Measurements from ENCODE around the gene SPTLC2.
"Not testable (repeated sequence)": the region's sequence is repeated elsewhere in the genome, so short reads cannot be mapped to it uniquely, and the experiment has no call there.

The SPTLC2 gene

DNA sequence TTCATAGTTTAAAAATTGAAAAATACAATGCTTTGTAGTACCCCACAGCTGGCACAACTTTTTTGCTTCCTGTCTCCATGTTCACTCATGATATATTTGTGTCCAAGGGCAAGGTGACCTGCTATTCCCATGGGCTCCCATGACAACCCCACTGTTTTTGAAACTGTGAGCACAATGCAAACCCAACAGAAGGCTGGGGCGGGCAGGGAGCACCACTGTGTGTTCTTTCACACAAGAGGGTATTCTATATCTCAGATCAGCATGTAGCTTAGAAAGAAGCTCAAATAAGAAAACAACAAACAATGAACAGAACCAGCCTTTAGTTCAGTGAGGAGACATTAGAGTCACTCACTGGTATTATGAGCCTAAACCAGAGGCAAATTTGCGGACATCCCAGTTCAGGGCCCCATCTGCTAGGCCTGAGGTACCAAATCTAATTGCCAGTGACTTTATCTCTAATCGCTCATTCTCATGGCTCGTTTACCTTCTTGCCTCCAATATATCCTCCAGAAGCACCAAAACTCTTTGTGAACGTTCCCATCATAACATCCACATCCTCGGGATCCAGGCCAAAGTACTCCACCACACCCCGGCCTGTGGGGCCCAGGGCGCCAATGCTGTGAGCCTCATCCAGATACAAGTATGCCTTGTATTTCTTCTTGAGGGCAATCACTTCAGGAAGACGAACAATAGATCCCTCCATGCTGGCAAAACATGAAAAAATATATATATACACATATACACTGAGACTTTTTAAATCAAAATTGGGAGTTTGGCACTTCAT, 61.4 kb downstream of the SPTLC2 start:
- in situ Hi-C loops (cut with HindIII; ENCODE audit: low sequenced_read_pairs): no loop called here

DNA sequence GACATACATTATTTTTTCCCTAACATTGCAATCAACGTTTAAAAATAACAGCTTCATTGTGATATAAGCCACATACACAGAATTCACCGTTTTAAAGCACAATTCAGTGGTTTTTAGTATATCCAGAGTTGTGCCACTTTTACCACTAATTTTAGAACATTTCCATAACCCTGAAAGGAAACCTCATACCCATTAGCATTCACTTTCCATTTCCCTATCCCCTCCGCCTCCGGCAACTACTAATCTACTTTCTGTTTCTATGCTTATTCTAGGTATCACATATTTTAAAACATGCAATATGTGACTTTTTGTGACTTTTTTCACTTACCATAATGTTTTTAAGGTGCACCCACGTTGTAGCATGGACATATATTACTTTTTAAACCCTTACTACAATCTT, 62.2 kb downstream of the SPTLC2 start:
- in situ Hi-C loops (cut with HindIII; ENCODE audit: low sequenced_read_pairs): no loop called here

DNA sequence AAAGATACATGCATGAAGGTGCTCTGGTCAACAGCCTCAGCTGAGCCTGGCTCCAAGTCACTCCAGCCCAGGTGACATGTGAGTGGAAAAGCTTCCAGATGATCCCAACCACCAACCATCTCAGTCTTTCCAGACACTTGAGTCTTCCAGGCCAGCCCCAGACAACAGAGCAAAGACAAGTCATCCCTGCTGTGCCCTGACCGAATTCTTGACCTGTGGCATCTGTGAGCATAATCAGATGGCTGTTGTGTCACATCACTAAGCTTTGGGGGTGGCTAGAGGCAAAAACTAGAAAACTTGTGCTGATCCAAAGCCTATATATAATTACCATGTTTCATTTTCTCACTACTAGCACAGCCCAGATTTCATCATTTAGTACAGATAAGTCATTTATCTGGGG, 67.0 kb downstream of the SPTLC2 start:
- in situ Hi-C loops (cut with HindIII; ENCODE audit: low sequenced_read_pairs): no loop called here

DNA sequence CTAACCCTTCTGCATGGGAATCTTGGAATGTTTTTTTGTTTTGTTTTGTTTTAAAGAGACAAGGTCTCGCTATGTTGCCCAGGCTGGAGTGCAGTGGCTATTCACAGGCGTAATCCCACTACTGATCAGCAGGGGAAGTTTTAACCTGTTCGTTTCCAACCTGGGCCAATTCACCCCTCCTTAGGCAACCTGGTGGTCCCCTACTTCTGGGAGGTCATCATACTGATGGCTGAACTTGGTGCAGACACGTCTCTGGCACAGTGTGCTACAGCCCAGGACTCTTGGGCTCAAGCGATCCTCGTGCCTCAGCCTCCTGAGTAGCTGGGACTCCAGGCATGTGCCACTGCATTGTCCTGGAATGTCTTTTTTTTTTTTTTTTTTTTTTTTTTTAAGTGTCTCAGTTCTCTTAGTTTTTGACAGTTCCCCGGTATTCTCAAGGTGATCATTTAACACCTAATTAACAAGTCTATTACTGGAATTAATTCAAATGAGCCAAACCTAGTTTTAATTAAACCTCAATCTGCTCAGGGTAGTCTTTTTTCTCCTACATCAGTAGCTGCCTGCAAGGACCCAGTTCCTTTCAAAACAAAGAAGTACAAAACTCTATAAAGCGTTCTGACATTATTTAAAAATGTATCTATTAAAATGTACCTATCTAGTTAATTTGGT, 68.8 kb downstream of the SPTLC2 start:
- in situ Hi-C loops (cut with HindIII; ENCODE audit: low sequenced_read_pairs): no loop called here

DNA sequence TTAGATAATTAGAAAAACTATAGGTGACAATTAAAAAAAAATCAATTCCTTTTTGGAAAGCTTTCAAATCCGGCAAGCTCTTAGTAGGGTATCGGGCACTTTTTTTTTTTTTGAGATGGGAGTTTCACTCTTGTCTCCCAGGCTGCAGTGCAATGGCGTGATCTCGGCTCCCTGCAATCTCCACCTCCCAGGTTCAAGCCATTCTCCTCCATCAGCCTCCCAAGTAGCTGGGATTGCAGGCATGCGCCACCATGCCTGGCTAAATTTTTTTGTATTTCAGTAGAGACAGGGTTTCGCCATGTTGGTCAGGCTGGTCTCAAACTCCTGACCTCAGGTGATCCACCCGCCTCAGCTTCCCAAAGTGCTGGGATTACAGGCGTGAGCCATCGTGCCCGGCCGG, 71.3 kb downstream of the SPTLC2 start:
- in situ Hi-C loops (cut with HindIII; ENCODE audit: low sequenced_read_pairs): not testable (repeated sequence)

DNA sequence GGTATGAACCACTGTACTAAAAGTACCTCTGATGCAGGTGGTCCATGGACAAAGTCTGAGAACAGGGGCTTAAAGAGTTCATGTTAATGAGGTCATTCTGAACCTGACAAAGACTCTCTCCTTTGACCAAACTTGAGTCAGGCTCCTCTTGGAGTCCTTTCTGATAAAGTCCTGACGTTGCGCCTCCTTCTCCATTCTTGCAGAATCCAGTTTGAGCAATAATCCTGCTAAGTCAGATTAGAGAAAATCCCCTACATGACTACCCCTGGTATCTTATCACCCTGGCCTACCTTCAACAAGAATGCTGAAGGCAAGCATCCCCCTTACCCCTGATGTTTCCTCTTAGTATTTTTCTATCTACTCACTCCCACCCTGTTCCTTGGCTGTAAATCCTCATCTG, 71.9 kb downstream of the SPTLC2 start:
- in situ Hi-C loops (cut with HindIII; ENCODE audit: low sequenced_read_pairs): loop anchor here (5.0 kb wide), 1 partner anchor 73 kb away; the partner anchor contains the start of gene SPTLC2

DNA sequence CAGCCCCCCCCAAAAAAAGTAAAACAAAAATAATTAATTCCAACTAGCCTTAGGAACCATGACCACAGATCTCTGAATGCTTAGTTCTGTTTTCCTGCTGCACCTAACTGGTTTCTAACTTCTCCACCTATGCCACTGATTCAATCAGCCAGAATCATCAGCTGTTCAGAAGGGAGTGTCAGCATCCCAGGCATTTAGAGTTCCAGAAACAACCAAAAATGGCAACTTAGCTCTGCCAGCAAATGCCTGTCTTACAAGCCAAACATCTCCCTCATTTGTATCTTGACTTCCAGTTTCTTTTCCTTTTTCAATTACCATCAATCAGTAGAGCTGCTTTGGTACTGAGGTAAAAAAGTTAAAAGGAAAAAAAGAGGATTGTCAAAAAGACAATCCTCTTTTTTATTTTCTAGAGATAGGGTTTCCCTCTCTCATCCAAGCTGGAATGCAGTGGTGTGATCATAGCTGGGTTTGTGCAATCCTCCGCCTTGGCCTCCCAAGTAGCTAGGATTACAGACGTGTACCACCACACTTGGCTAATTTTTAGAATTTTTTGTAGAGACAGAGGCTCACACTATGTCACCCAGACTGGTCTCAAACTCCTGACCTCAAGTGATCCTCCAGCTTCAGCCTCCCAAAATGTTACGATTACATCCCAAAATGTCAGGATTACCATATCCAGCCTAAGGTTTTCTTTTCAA, 72.7 kb downstream of the SPTLC2 start:
- in situ Hi-C loops (cut with HindIII; ENCODE audit: low sequenced_read_pairs): loop anchor here (5.0 kb wide), 1 partner anchor 74 kb away; the partner anchor contains the start of gene SPTLC2

DNA sequence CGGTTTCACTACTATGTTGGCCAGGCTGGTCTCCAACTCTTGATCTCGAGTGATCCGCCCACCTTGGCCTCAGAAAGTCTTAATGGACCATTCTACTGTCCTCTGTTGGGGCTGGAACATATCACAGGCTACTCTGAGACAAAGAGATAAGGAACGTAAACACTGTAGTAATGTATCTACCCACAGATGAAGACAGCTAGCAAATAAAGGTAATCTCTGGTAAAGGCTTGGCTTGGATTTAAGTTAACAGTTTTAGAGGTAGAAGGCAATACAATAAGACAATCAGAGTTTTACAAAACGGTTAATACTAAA, 73.2 kb downstream of the SPTLC2 start:
- in situ Hi-C loops (cut with HindIII; ENCODE audit: low sequenced_read_pairs): loop anchor here (5.0 kb wide), 1 partner anchor 74 kb away; the partner anchor contains the start of gene SPTLC2

DNA sequence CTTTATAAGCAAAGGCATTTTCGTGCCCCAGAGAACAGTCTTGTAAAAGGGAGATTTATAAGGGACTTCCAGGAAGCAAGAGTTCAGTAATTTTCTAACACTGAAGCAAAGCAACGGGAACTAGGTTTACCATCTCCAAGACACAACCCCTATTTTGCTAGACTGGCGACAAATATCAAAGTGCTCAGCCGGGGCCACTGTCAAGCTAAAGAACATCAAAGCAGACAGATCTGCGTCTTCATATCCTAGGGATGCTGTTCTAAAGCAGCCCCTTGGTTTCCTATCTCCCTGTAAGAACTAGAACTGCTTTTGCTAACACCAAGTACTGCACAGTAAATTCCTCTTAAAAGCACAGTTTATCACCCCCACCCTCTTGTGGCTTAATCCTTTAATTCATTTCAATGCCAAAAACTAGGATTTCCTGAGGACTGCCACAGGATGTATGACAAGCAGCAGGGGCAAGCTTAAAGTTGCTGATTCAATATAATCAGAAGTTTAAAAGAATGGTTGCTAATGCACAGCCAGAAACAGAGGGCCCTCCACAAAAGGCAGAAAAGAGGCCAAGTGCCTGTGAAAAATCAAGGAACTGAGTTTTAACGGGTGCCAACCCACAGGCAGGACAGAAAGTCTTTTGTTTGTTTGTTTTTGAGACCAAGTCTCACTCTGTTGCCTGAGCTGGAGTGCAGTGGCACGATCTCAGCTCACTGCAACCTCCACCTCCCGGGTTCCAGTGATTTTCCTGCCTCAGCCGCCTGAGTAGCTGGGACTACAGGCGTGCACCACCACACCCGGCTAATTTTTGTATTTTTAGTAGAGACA, 73.8 kb downstream of the SPTLC2 start:
- in situ Hi-C loops (cut with HindIII; ENCODE audit: low sequenced_read_pairs): loop anchor here (5.0 kb wide), 1 partner anchor 75 kb away; the partner anchor contains the start of gene SPTLC2

DNA sequence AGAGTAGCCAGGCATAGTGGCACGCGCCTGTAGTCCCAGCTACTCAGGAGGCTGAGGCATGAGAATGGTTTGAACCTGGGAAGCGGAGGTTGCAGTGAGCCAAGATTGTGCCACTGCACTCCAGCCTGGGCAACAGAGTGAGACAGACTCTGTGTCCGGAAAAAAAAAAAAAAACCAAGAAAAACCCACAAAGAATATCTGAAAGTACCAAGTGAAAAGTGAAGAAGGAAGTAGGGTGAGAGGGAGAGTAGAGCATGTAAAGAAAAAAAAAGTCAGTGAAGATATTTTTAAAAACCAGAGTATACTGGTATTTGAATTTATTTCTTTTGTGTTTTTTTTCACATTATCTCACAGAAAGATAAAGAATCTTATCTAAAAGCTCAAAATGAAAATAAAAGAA, 74.5 kb downstream of the SPTLC2 start:
- in situ Hi-C loops (cut with HindIII; ENCODE audit: low sequenced_read_pairs): loop anchor here (5.0 kb wide), 1 partner anchor 75 kb away; the partner anchor contains the start of gene SPTLC2

DNA sequence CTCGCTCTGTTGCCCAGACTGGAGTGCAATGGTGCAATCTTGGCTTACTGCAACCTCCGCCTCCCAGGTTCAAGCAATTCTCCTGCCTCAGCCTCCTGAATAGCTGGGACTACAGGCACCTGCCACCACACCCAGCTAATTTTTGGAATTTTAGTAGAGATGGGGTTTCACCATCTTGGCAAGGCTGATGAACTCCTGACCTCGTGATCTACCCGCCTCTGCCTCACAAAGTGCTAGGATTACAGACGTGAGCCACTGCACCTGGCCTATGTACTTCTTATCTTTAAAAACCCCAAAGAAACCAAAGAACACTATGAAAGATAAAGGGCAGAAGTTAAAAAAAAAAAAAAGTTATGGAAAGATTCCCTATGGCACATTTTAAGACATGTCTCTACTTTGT, 79.5 kb downstream of the SPTLC2 start:
- in situ Hi-C loops (cut with HindIII; ENCODE audit: low sequenced_read_pairs): not testable (repeated sequence)

DNA sequence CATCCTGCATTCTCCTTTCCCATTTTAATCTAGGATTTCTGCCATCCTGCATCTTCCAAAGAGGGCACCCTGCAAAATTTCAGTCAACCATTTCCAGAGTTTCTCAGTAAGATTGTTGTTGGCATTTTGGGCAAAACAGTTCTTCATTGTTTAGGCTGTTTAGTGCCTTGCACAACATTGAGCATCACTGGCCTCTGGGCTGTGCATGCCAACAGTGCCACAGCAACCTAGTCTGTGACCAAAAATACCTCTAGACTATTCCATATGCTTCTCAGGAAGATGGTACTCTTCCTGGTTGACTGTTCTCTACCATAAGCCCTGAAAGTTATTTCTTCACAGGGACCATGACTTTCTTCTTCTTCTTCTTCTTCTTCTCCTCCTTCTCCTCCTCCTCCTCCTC, 85.4 kb downstream of the SPTLC2 start:
- in situ Hi-C loops (cut with HindIII; ENCODE audit: low sequenced_read_pairs): no loop called here

DNA sequence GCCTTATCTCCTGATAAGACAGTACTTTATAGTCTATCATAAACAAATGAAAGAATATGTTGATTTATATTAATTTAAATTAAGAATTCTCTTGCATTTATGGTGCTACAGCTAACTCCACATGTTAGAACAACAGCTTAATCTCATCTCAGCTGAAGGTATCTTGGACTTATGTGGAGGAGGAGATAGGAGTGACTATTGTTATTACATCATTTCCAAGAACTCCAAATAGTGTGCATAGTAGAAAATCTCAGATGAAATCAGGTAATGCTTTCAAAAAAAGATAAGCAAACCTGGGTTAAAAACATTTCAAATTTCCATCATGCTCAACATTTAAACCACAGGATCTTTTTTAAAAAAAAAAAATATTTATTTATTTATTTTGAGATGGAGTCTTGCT, 86.5 kb downstream of the SPTLC2 start:
- in situ Hi-C loops (cut with HindIII; ENCODE audit: low sequenced_read_pairs): no loop called here

DNA sequence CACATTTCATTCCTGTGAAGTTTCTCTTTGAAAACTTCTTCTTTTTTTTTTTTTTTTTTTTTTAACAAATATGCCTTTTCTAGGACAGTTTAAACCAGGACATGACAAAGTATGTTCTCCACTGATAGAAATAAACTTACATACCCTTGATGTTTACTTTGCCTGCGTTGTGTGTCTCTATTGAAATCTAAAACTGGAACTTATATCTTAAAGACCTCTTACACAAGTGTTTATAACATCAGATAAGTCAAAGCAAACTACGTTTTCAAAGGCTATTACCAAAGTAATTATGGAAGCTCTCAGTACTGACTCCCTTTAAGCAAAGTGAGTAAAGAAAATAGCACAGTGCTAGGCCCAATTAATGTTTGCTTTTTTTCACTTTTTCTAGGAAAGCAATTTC, 87.2 kb downstream of the SPTLC2 start:
- in situ Hi-C loops (cut with HindIII; ENCODE audit: low sequenced_read_pairs): no loop called here

DNA sequence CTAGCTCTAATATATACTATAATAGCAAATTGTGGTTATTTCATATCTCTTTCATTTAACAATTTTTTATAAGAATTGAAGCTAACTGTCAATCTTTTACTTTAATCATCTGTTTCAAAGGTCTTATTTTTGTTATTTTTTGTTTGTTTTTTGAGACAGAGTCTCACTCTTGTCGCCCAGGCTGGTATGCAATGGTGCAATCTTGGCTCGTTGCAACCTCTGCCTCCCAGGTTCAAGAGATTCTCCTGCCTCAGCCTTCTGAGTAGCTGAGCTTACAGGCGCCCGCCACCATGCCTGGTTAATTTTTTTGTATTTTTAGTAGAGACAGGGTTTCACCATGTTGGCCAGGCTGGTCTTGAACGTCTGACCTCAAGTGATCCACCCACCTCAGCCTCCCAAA, 87.7 kb downstream of the SPTLC2 start:
- in situ Hi-C loops (cut with HindIII; ENCODE audit: low sequenced_read_pairs): not testable (repeated sequence)

DNA sequence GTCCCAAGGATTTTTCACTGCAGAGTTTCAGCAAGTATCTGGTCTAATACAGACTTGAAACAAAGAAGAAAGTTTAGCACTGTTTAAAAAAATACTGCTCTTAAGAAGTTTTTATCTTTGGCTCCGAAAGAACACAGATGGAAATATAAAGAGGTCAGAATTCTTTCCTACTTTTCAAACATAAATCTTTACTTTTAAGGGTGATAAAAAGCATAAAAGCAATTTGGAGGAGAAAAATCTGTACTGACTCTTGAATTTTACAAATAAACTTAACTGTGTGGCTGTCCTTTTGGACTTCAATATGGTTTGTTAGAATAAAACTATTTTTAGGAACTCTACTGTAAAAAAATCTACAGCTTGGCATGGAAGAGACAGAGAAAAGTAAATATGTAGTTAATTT, 90.2 kb downstream of the SPTLC2 start:
- in situ Hi-C loops (cut with HindIII; ENCODE audit: low sequenced_read_pairs): no loop called here

DNA sequence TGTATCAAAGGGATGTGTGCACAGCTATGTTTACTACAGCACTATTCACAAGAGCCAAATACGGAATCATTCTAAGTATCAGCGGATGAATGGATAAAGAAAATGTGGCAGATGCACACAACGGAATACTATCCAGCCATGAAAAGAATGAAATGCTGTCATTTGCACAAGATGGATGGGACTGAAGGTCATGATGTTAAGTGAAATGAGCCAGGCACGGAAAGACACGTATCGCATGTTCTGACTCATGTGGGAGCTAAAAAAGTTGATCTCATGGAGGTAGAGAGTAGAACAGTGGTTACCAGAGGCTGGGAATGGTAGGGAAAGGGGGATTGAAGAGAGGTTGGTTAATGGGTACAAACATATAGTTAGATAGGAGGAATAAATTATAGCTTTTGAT, 91.9 kb downstream of the SPTLC2 start:
- in situ Hi-C loops (cut with HindIII; ENCODE audit: low sequenced_read_pairs): loop anchor here (5.0 kb wide), 1 partner anchor 72 kb away; no protein-coding TSS in a partner anchor

DNA sequence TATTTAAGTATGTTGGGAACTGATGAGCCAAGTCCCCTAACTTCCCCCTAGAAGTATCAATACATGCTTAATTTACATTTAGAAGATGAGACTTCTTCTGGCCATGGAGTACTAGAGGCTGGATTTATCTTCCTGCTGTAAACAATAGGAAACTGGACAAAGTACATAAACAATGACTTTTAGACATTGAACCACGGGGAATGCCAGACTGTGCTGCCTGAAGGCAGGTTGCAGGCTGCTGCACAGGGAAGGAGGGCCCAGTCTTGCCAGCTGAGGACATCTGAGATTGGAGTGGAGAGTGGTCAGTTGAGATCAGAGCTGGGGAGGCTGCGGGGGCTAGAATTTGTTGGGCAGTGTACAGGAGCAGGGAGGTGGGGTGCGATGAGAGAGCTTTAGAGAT, 93.3 kb downstream of the SPTLC2 start:
- in situ Hi-C loops (cut with HindIII; ENCODE audit: low sequenced_read_pairs): loop anchor here (5.0 kb wide), 1 partner anchor 71 kb away; no protein-coding TSS in a partner anchor

DNA sequence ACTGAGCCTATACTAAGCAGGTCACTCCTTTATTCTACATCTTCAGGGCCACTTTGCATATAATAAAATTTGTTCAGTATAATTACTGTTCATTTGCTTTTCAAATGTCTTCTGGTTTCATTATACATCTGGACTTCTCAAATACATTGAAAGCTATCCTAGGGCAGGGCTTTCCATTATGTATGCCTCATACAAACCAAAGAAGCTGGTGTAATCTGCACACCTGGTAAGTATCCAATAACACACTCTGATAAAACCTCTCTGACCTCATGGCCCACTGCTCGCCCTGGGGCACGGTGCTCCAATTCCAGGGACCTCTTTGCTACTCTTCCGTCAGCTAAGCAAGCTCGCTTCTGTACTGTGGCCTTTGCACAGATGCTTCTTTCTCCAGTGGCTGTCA, 95.9 kb downstream of the SPTLC2 start:
- in situ Hi-C loops (cut with HindIII; ENCODE audit: low sequenced_read_pairs): loop anchor here (5.0 kb wide), 1 partner anchor 68 kb away; no protein-coding TSS in a partner anchor

DNA sequence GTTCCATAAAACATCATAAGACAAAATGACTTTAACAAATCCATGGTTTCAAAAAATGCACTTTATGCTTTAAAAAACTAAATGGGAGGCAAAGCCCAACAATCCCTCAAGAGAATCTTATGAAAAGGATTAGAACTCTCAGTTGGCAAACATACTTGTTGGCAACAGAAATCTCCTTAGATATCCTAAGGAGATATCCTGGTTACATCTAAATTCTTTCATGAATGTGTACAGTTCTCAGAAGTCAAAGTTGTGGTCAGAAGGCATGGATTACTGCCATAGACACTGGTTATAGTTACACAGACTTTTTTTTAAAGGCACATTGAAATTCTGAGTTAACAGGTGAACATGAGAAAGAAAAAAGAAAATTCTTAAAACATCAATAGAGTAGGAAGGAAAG, 100.3 kb downstream of the SPTLC2 start:
- in situ Hi-C loops (cut with HindIII; ENCODE audit: low sequenced_read_pairs): no loop called here
